ENCODE measurements around the gene PCYT1A. TPM values are rescaled to one million over a fixed set of nuclear protein-coding genes. Genes with fewer than 3 reads are reported as not detected.
A peak's percentile ranks its signal among the peaks of the same experiment; 100 is the strongest.

Gene PCYT1A
- total RNA-seq, 4 donors from 2014 or later: 68.1 to 120 (median 90.9) TPM

DNA sequence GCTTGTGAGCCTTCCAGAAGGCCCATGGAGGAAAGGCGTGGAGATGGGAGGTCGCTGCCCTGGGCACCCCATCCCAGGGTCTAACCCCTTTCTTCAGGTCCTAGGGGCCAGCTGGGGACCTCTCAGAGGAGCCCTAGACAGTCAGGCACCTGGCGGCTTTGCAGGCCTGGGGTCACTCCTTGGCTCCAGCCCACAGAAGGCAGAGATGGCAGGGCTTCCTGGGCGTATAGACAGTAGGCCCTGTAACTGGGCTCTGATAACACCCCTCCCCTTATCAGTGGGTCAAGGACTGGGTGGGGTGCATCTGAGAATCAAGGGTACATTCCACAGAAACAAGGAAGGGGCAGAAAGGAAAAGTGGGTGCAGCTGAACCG lies 93.0 kb downstream of the PCYT1A start:
- no peak for ATAC-seq (ENCODE audit: low FRiP score)

DNA sequence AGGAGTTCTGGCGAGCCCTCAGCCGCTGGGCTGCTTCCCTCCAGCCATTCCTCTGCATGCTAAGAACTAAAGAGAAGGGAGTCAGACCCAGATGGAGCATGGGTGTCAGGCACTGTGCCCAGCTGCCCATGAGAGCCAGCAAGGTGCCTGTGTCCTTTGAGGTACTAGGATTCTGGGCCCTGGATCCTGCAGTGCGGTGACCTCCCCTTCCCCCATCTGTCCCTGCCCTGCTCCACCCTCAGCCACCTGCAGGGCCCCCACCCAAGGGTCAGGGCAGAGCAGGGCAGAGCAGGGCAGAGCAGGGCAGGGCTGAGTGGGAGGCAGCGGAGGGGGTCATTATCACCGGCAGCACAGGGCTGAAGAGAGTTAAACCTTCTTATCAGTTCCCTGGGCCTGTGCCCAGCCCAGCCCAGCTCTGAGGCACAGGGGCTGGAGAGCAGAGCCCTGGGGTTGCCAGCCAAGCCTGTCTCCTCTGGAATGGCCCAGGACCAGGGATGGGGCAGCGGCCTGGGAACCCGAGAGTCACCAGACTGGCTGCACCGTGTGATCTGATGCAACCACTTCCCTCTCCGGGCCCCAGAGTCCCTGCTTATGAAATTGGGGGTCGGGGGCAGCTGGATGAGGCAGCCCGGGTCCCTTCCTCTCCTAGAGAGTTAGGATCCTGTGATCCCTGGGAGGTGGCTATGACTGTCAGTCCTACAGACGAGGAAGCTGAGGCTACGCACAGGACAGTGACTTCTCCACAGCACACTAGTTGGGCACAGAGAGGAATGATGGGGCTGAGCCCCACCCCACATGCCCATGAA lies 93.6 kb downstream of the PCYT1A start:
- ATAC-seq (ENCODE audit: low FRiP score) (peak; percentile 27), DNase-seq (ENCODE audit: low spot score) (no peak)
- TF ChIP-seq, protein P1, sequence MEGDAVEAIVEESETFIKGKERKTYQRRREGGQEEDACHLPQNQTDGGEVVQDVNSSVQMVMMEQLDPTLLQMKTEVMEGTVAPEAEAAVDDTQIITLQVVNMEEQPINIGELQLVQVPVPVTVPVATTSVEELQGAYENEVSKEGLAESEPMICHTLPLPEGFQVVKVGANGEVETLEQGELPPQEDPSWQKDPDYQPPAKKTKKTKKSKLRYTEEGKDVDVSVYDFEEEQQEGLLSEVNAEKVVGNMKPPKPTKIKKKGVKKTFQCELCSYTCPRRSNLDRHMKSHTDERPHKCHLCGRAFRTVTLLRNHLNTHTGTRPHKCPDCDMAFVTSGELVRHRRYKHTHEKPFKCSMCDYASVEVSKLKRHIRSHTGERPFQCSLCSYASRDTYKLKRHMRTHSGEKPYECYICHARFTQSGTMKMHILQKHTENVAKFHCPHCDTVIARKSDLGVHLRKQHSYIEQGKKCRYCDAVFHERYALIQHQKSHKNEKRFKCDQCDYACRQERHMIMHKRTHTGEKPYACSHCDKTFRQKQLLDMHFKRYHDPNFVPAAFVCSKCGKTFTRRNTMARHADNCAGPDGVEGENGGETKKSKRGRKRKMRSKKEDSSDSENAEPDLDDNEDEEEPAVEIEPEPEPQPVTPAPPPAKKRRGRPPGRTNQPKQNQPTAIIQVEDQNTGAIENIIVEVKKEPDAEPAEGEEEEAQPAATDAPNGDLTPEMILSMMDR (IDR thresholded peaks at IDR 0.05): no peak

More for the DNA sequence above, 93.0 kb downstream of the PCYT1A start:
- no peak for DNase-seq (ENCODE audit: low spot score)
- TF ChIP-seq, protein P1 (IDR thresholded peaks at IDR 0.05): no peak

DNA sequence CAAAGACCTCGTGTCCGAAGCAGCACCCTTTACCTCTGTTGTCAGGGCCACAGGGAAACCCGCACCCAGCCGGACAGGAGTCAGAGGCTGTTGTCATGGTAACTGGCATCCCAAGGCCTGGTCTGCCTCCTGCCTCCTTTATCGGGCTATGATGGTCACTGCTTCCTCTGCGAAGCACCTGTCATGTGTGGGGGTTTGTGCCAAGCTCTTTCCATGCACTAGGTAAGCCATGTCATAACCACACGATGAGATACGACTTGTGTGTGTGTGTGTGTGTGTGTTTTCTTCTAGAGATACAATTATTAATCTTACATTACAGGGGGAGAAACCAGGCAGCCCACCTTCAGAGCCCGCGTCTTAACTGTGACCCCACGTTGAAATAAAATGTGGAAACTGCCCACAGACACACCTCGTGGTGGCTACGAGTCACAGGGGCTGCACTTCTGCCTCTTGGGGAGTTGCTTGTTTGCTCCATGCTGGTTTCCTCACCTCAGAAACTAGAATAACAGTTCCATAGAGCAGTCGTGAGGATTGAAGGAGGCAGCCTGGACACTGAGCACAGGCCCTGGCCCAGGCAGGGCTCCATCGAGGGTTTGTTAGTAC lies 94.3 kb downstream of the PCYT1A start:
- TF ChIP-seq, protein P1 (IDR thresholded peaks at IDR 0.05): no peak
- ATAC-seq (ENCODE audit: low FRiP score) (no peak), DNase-seq (ENCODE audit: low spot score) (no peak)

DNA sequence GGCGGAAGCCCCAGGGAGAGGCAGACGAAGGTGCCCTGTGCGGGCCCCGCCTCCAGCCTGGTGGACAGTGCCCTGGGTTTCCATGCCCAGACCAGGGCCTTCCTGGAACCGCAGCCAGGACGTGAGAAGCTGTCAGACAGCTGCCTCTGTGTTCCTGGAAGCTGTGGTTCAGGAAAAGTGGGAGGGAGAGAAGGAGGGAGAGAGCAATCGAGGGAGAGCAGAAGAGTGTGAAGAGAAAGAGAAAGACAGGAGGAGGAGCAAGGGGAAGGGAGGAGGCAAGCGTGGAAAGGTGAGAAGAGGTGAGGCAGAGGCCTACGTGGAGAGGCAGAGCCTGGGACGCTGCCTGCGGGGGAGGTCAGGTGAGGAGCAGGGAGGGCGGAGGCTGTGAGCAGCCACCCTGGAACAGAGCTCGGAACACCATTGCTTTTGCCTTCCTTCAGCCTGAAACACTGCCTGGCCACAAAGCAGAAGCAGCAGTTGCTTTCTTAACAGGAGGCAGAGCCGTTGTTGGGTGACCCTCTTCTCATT lies 94.9 kb downstream of the PCYT1A start:
- ATAC-seq (ENCODE audit: low FRiP score) (peak; percentile 59), DNase-seq (ENCODE audit: low spot score) (no peak)
- TF ChIP-seq, protein P1 (IDR thresholded peaks at IDR 0.05): no peak

DNA sequence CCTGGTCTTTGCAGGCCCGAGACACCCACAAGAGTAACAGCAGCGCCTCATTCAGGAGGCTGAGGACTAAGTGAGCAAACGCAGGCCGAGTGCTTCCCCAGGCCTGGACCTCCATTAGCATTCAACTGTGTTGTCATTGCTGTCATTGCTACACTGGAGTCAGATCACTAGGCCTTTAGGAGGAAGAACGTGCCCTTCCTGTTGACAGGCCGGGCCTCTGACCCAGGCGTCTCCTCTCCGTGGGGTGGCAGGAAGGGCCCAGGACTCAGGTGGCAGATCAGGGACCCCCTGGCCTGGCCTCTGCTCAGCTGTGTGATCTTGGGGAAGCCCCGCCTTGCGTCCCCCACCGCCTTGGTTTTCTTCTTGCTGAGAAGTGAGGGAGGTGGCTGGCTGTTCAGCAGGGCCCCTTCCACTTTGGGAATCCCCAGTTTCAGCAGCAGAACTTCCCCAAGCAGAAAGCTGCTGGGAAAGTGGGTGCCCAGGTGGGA lies 95.4 kb downstream of the PCYT1A start:
- DNase-seq (ENCODE audit: low spot score) (no peak), ATAC-seq (ENCODE audit: low FRiP score) (peak; percentile 12)
- TF ChIP-seq, protein P1 (IDR thresholded peaks at IDR 0.05): no peak

DNA sequence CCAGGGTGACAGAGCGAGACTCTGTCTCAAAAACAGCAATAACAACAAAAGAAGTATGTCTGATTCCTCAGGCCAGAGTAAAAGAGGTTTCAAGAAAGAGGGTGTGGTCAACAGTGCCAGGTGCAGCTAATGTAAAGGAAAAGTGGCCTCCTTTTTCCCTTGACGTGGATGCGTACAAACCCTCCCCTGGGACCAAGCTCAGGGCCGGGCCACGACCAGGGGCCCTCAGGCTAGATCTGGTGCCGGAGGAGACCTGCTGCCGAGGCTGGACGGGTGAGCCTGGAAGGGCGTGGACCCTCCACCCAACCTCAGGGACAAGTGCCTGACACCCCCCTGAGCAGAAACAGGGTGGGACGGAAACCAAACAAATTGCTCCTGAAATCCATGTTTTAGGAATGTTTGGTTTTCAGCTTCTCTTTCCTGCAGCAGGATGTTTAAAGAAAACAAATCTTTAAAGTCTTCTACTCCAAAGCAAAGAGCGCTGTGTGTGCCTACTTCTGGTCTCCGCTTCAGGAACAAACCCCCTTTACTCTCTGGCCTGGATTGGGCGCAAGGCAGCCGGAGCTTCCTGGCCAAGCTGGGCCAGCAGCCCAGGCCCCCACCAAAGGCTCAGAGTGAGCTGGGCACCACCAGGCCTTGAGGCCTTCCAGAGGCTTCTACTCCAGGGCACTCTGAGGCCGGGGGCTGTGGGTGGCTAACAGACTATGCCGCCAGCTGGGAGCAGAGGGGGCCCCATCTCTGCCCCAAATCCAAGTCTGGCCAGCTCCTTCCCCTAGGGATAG lies 97.8 kb downstream of the PCYT1A start:
- no peak for ATAC-seq (ENCODE audit: low FRiP score)
- no peak for DNase-seq (ENCODE audit: low spot score)
- TF ChIP-seq, protein P1 (IDR thresholded peaks at IDR 0.05): no peak
